Mesenchymal stem cell (in vitro differentiated cells and primary cell): ENCODE results near the gene DPP10.
"Not testable (repeated sequence)": the region's sequence is repeated elsewhere in the genome, so short reads cannot be mapped to it uniquely, and the experiment has no call there.

Source experiments
- DNase-seq: peaks from one replicate; pipeline ENCODE4 v3.0.0-alpha.2; 2013
- H2AFZ ChIP-seq: one replicate; pipeline ENCODE4 v1.6.1; 2013; ENCODE audit warnings: low read depth, mild to moderate bottlenecking, control low read depth, inconsistent platforms, low read length, moderate library complexity
- H2AK5ac ChIP-seq: 2 replicates; pipeline ENCODE4 v1.6.1; 2013; ENCODE audit warnings: low read length, moderate library complexity, mild to moderate bottlenecking, inconsistent platforms; ENCODE audit not compliant: severe bottlenecking
- H2BK120ac ChIP-seq: one replicate; pipeline ENCODE4 v1.6.1; 2013; ENCODE audit warnings: low read depth, mild to moderate bottlenecking, inconsistent platforms, low read length, moderate library complexity
- H2BK12ac ChIP-seq, 2 experiments: one replicate each; pipeline ENCODE4 v1.6.1; 2013; ENCODE audit warnings: inconsistent platforms in 2 of 2, low read length in 2 of 2, mild to moderate bottlenecking in 2 of 2, moderate library complexity in 2 of 2, control low read depth in 1 of 2
- H2BK15ac ChIP-seq: one replicate; pipeline ENCODE4 v1.6.1; 2013; ENCODE audit warnings: mild to moderate bottlenecking, low read depth, inconsistent platforms; ENCODE audit not compliant: poor library complexity, severe bottlenecking
- H2BK5ac ChIP-seq: 2 replicates; pipeline ENCODE4 v1.6.1; 2013; ENCODE audit warnings: low read depth, mild to moderate bottlenecking, low read length, control low read depth, inconsistent platforms; ENCODE audit not compliant: poor library complexity, severe bottlenecking
- H3K14ac ChIP-seq, 2 experiments: one replicate each; pipeline ENCODE4 v1.6.1; 2013; ENCODE audit warnings: inconsistent platforms in 2 of 2, low read length in 2 of 2, control low read depth in 1 of 2, mild to moderate bottlenecking in 1 of 2, moderate library complexity in 1 of 2
- H3K18ac ChIP-seq, 2 experiments: one replicate each; pipeline ENCODE4 v1.6.1; 2013; ENCODE audit warnings: inconsistent platforms in 2 of 2, low read length in 2 of 2, control low read depth in 1 of 2, low read depth in 1 of 2, mild to moderate bottlenecking in 1 of 2
- H3K23ac ChIP-seq, 2 experiments: one replicate each; pipeline ENCODE4 v1.6.1; 2013; ENCODE audit warnings: inconsistent platforms in 2 of 2, low read length in 2 of 2, mild to moderate bottlenecking in 2 of 2, moderate library complexity in 2 of 2, control low read depth in 1 of 2
- H3K27ac ChIP-seq: 2 replicates; pipeline ENCODE4 v1.5.1; 2013; ENCODE audit warnings: mild to moderate bottlenecking, moderate library complexity, low read length, control low read depth, inconsistent platforms; ENCODE audit not compliant: poor library complexity, severe bottlenecking
- H3K27me3 ChIP-seq, 2 experiments: 2 replicates each; pipeline versions ENCODE4 v1.6.1 to v1.7.0; 2013; ENCODE audit warnings: low read length in 2 of 2, mild to moderate bottlenecking in 2 of 2, moderate library complexity in 2 of 2, control low read depth in 1 of 2, inconsistent platforms in 1 of 2; ENCODE audit not compliant: control insufficient read depth in 1 of 2, insufficient read depth in 1 of 2
- H3K36me3 ChIP-seq, 2 experiments: 2 replicates each; pipeline versions ENCODE4 v1.6.1 to v1.7.0; 2013; ENCODE audit warnings: low read length in 2 of 2, control low read depth in 1 of 2, inconsistent platforms in 1 of 2, low read depth in 1 of 2, mild to moderate bottlenecking in 1 of 2; ENCODE audit not compliant: insufficient read depth in 2 of 2, control insufficient read depth in 1 of 2
- H3K4ac ChIP-seq, 2 experiments: one replicate each; pipeline ENCODE4 v1.6.1; 2013; ENCODE audit warnings: inconsistent platforms in 2 of 2, low read length in 2 of 2, mild to moderate bottlenecking in 2 of 2, moderate library complexity in 2 of 2, control low read depth in 1 of 2, low read depth in 1 of 2
- H3K4me1 ChIP-seq: 2 replicates; pipeline ENCODE4 v1.6.1; 2013; ENCODE audit warnings: low read depth, low read length, control low read depth; ENCODE audit not compliant: control insufficient read depth, insufficient read depth
- H3K4me2 ChIP-seq: 2 replicates; pipeline ENCODE4 v1.6.1; 2013; ENCODE audit warnings: low read length, mild to moderate bottlenecking, inconsistent platforms; ENCODE audit not compliant: poor library complexity, severe bottlenecking
- H3K4me3 ChIP-seq, 2 experiments: 2 replicates each; pipeline versions ENCODE4 v1.5.1 to v1.7.0; 2013; ENCODE audit warnings: low read length in 2 of 2, mild to moderate bottlenecking in 2 of 2, control low read depth in 1 of 2, low read depth in 1 of 2; ENCODE audit not compliant: insufficient read depth in 1 of 2
- H3K79me1 ChIP-seq: replicated peaks from 2 replicates; pipeline ENCODE4 v1.6.1; 2013; ENCODE audit warnings: mild to moderate bottlenecking, control low read depth, low read length, inconsistent platforms; ENCODE audit not compliant: poor library complexity, severe bottlenecking
- H3K9ac ChIP-seq: 2 replicates; pipeline ENCODE4 v1.7.0; 2013; ENCODE audit warnings: mild to moderate bottlenecking, low read length, moderate library complexity
- H3K9me3 ChIP-seq: 2 replicates; pipeline ENCODE4 v1.7.0; 2013; ENCODE audit warnings: mild to moderate bottlenecking, low read length; ENCODE audit not compliant: control insufficient read depth
- H4K8ac ChIP-seq: one replicate; pipeline ENCODE4 v1.6.1; 2013; ENCODE audit warnings: inconsistent platforms, mild to moderate bottlenecking, low read length, moderate library complexity
- H4K91ac ChIP-seq: one replicate; pipeline ENCODE4 v1.6.1; 2013; ENCODE audit warnings: mild to moderate bottlenecking, low read length, inconsistent platforms
- WGBS: methylation state at CpG from one replicate; pipeline ENCODE4 v1.1.7; 2013; ENCODE audit warnings: mixed read lengths; 5-methylcytosine and 5-hydroxymethylcytosine counted together

DPP10 gene

DNA sequence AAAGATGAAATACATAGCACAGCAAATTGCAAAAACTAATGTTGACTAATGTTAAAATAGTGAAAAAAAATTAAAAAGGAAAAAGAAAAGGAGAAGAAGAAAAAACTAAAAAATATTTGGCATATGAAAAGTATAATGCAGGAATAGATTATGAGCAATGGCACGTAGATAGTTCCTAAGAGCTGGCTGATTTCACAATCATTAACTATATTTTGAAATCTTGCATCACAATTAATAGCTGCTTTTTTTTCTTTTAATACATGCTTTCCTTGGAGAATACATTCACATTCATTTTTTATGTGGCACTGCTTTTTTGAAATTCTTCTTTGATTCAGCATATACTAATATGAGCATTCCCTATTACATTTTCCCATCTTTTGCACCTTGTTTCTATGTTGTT lies 299.8 kb downstream of the DPP10 start:
- no peak overlapping the region for H2BK15ac ChIP-seq
- no peak overlapping the region for H2AFZ ChIP-seq
- no peak overlapping the region for H3K9ac ChIP-seq
- H3K79me1 ChIP-seq, result no peaks in the 10 kb centered on the region
- no peak overlapping the region for H3K27ac ChIP-seq
- no peaks in the 10 kb centered on the region for H3K9me3 ChIP-seq
- no peak overlapping the region for H3K14ac ChIP-seq
- H2BK120ac ChIP-seq, result no peak overlapping the region
- no peak overlapping the region for H3K18ac ChIP-seq
- H2BK12ac ChIP-seq, result no peak overlapping the region
- no peaks in the 10 kb centered on the region for H3K4me1 ChIP-seq
- H3K4ac ChIP-seq, result no peak overlapping the region
- H3K4me2 ChIP-seq, result no peak overlapping the region
- no peak overlapping the region for H2BK5ac ChIP-seq
- no CpG with 5 or more reads among the region's 1 CpG for WGBS
- H3K27me3 ChIP-seq, result no peaks in the 10 kb centered on the region
- H2AK5ac ChIP-seq, result no peak overlapping the region
- no peaks in the 10 kb centered on the region for H3K36me3 ChIP-seq
- H4K8ac ChIP-seq, result no peak overlapping the region
- H3K4me3 ChIP-seq, result no peak overlapping the region
- no peak overlapping the region for H3K23ac ChIP-seq
- DNase-seq, result no peak
- no peak overlapping the region for H4K91ac ChIP-seq

DNA sequence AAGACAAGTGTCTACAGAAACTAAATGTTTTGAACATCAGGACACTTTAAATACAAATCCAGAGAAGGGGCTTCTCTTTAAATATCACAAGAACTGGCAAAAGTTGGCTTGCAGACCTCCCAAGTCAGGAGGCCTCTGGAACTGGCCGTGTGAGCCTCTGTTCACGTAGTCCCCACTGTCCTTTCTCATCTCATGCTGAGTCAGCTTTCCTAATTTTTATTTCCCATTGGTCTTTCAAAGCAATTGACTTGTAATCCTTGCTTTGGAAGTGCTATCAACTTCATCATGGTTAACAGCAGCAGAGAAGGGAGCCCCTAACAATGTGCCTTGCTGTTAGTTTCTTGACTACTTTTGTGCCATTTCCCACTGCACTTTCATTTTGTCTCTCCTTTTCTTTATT lies 303.3 kb downstream of the DPP10 start:
- H2BK15ac ChIP-seq, result no peak overlapping the region
- H3K4me2 ChIP-seq, result no peak overlapping the region
- H3K36me3 ChIP-seq, result no peaks in the 10 kb centered on the region
- H4K91ac ChIP-seq, result no peak overlapping the region
- H3K23ac ChIP-seq, result no peak overlapping the region
- 79% methylated on average over 2 of the region's 2 CpGs for WGBS
- H2AK5ac ChIP-seq, result no peak overlapping the region
- H3K27me3 ChIP-seq, result no peaks in the 10 kb centered on the region
- H3K14ac ChIP-seq, result no peak overlapping the region
- no peak overlapping the region for H2BK12ac ChIP-seq
- no peak overlapping the region for H2BK120ac ChIP-seq
- DNase-seq, result no peak
- H3K18ac ChIP-seq, result no peak overlapping the region
- no peaks in the 10 kb centered on the region for H3K79me1 ChIP-seq
- no peaks in the 10 kb centered on the region for H3K4me1 ChIP-seq
- no peak overlapping the region for H3K27ac ChIP-seq
- no peak overlapping the region for H3K9ac ChIP-seq
- no peaks in the 10 kb centered on the region for H3K9me3 ChIP-seq
- no peak overlapping the region for H2AFZ ChIP-seq
- H2BK5ac ChIP-seq, result no peak overlapping the region
- H3K4ac ChIP-seq, result no peak overlapping the region
- H4K8ac ChIP-seq, result no peak overlapping the region
- H3K4me3 ChIP-seq, result no peak overlapping the region

DNA sequence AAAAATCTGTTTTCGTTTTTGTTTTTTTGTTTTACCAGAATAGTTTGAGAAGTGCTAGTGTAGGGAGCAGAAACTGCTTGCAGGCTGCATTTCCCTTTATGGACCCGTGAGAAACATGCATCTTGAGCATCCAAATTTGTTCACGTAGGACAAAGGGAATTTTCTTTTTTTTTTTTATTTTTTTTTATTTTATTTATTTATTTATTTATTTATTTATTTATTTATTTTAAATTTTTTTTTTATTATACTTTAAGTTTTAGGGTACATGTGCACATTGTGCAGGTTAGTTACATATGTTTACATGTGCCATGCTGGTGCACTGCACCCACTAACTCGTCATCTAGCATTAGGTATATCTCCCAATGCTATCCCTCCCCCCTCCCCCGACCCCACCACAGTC lies 305.7 kb downstream of the DPP10 start:
- not testable (repeated sequence) for H3K14ac ChIP-seq, H2BK120ac ChIP-seq, H2AFZ ChIP-seq, H4K91ac ChIP-seq, H2BK15ac ChIP-seq, H3K4ac ChIP-seq, H3K27ac ChIP-seq, H2AK5ac ChIP-seq, H3K18ac ChIP-seq, DNase-seq, H3K4me3 ChIP-seq, H4K8ac ChIP-seq, H3K27me3 ChIP-seq, H3K4me2 ChIP-seq, H2BK12ac ChIP-seq, H3K9me3 ChIP-seq, H3K9ac ChIP-seq, H2BK5ac ChIP-seq, H3K23ac ChIP-seq, H3K79me1 ChIP-seq, H3K36me3 ChIP-seq, H3K4me1 ChIP-seq
- WGBS, result 40% methylated on average over 1 of the region's 5 CpGs

DNA sequence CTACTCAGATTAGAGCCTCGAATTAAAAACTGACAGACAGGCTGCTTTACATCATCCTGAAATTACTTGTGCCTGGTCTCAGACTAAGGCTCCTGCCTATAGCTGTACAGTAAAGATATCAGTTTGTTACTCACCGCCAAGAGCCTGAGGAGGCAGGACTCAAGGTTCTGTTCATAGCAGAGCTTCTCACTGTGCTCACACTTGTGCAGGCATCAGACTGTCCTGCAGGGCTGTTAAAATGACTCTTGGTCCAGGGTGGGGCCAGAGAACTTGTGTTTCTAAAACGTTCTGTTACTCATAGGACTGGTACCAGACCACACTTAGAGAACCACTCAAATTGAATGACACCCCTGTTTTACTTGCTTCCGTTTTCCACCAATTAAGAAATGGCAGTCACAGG lies 310.0 kb downstream of the DPP10 start:
- H3K9ac ChIP-seq, result no peak overlapping the region
- no peaks in the 10 kb centered on the region for H3K9me3 ChIP-seq
- H2AFZ ChIP-seq, result no peak overlapping the region
- no peak overlapping the region for H2AK5ac ChIP-seq
- no peak overlapping the region for H2BK15ac ChIP-seq
- DNase-seq, result no peak
- H3K4me1 ChIP-seq, result no peaks in the 10 kb centered on the region
- H2BK5ac ChIP-seq, result no peak overlapping the region
- no peak overlapping the region for H4K91ac ChIP-seq
- WGBS, result 71% methylated on average over 3 of the region's 4 CpGs
- H3K79me1 ChIP-seq, result no peaks in the 10 kb centered on the region
- H3K23ac ChIP-seq, result no peak overlapping the region
- H3K14ac ChIP-seq, result no peak overlapping the region
- H2BK12ac ChIP-seq, result no peak overlapping the region
- no peak overlapping the region for H3K4ac ChIP-seq
- H4K8ac ChIP-seq, result no peak overlapping the region
- no peak overlapping the region for H3K4me3 ChIP-seq
- H3K4me2 ChIP-seq, result no peak overlapping the region
- H2BK120ac ChIP-seq, result no peak overlapping the region
- H3K18ac ChIP-seq, result no peak overlapping the region
- no peaks in the 10 kb centered on the region for H3K36me3 ChIP-seq
- H3K27me3 ChIP-seq, result no peaks in the 10 kb centered on the region
- H3K27ac ChIP-seq, result no peak overlapping the region
